Cardiac septum (tissue), 1 donor: ENCODE measurements around the gene APLP2. TPM values are rescaled to one million over a fixed set of nuclear protein-coding genes. Genes with fewer than 3 reads are reported as not detected.
"Not testable (repeated sequence)": the region's sequence is repeated elsewhere in the genome, so short reads cannot be mapped to it uniquely, and the experiment has no call there.

Source experiments
- DNase-seq: peaks from one replicate; pipeline ENCODE4 v3.0.0-alpha.2; 2020; ENCODE audit warnings: low spot score
- intact Hi-C: fragments of 100-400 bp; cut with DNase I; formaldehyde crosslinking; loops from one replicate; pipeline ENCODE4 v1.14.0; 2022
- total RNA-seq: library from RNA; stranded (reverse); fragmentation: NEBNext Ultra II Directional; extraction: Animal tissue kit (Norgen Biotek cat#: 25700); gene quantifications from one replicate; pipeline ENCODE4 v1.2.1, GENCODE V29; 2021
- donor health status: DM: no; HTN: no; CAD: no.

Gene APLP2
- total RNA-seq, 1 donor from 2014 or later: 318 TPM

DNA sequence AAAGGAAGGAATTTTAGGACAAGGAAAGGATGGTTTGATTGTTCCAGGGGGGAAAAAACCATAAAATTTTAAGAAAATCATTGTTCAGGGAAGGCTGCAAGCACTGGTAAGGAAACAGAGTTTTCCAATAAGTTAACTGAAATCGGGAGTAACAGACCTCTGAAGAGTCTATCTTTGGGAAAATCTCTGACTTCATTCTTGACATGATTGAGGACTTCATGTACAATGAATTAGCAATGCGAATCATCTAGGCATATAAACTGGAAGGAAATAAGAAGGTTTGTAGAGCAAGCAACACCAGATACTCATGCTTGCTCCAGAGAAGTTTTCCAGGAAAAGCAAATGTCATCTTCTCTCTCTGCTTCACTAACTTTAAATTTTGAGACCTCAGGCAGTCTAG lies 18.5 kb downstream of the APLP2 start:
- intact Hi-C loops: no loop called here
- no peak for DNase-seq

DNA sequence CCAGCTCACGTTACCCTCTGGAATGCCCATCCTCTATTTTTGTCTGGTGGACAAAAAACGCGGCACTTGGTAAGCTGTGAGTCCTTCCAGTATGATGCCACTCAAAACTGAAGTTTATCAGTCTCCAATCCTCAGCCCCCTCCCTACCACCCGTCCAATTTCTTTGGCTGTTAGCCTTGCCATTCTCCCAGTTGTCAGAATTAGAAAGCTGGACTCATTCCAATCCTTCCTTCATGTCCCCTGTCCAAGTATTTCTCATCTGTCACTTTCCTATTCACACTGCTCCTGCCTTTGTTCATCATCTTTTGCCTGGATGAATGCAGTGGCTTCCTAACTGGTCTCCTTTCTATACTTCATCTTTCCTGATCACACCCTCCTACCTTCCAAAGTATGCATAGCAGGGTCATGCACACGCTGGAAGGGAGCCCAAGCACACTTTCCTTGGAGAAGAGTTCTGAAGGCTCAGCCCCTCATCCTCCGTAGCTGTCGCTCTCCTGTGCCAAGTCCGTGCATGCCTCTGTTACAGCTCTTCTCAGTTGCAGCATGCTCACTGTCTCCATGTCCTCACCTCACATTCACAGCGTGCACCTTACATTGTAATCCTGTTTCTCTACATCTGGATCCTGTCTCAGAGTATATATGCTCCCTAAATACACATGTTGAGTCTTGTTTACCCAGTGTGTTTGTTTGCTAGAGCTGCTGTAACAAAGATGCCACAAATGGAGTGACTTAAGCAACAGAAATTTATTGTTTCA lies 19.4 kb downstream of the APLP2 start:
- intact Hi-C loops: no loop called here

DNA sequence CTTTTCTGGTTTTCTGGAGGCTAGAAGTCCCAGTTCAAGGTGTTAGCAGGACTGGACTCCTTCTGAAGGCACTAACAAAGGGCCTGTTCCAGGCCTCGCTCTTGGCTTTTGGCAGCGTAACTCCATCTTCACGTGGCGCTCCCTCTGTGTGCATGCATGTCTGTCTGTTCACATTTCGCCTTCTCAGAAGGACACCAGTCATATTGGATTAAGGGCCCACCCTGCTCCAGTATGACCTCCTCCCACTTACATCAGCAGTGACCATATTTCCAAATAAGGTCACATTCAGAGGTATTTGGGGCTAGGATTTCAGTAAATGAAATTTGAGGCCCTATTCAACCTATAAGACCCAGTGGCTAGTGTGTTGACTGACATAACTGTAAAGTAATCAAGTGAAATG lies 20.0 kb downstream of the APLP2 start:
- no peak for DNase-seq
- intact Hi-C loops: no loop called here

More for the DNA sequence above, 19.4 kb downstream of the APLP2 start:
- DNase-seq: no peak

DNA sequence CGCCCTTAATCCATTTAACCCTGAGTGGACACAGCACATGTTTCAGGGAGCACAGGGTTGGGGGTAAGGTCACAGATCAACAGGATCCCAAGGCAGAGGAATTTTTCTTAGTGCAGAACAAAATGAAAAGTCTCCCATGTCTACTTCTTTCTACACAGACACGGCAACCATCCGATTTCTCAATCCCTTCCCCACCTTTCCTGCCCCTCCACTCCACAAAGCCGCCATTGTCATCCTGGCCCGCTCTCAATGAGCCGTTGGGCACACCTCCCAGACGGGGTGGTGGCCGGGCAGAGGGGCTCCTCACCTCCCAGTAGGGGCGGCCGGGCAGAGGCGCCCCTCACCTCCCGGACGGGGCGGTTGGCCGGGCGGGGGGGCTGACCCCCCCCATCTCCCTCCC lies 20.8 kb downstream of the APLP2 start:
- intact Hi-C loops, DNase-seq: not testable (repeated sequence)

DNA sequence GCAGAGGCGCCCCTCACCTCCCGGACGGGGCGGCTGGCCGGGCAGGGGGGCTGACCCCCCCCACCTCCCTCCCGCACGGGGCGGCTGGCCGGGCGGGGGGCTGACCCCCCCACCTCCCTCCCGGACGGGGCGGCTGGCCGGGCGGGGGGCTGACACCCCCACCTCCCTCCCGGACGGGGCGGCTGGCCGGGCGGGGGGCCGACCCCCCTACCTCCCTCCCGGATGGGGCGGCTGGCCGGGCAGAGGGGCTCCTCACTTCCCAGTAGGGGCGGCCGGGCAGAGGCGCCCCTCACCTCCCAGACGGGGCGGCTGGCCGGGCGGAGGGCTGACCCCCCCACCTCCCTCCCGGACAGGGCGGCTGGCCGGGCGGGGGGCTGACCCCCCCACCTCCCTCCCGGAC lies 21.5 kb downstream of the APLP2 start:
- DNase-seq, intact Hi-C loops: not testable (repeated sequence)

DNA sequence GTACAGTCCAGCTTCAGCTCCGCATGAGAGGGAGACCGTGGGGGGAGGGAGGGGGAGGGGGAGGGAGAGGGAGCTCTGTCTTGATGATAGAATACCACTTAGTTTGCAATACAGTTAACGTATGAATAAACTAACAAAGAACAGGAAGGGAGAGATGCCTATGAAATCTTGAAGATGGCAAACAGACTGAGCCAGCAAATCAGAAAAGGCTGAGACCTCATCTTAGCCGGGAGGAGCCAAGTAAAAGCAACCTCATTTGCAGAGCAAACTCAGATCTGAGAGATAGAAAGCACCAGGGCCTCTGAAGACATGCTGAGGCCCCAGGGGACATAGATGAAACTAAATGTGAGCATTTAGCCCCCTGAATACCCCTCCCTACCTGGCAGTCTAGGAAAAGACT lies 23.0 kb downstream of the APLP2 start:
- intact Hi-C loops: no loop called here
- no peak for DNase-seq

DNA sequence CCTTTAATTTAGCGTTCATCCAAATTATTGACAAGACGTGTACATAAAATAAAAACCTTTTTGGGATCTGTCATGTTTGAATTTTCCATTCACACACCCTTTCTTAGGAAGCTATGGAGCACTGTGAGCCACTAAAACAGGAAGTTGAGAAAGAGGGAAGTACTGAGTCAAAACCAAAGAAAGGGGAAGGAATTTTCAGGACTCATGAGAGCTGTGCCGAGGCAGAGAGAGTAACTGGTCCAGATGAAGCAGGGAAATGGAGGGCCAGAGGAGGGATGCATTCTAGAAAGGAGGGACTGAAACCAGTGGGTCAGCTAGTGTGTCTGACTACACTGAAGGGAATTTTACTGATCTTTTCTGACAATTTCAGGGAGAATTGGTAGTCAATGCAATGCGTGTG lies 24.9 kb downstream of the APLP2 start:
- DNase-seq: no peak
- intact Hi-C loops: no loop called here

DNA sequence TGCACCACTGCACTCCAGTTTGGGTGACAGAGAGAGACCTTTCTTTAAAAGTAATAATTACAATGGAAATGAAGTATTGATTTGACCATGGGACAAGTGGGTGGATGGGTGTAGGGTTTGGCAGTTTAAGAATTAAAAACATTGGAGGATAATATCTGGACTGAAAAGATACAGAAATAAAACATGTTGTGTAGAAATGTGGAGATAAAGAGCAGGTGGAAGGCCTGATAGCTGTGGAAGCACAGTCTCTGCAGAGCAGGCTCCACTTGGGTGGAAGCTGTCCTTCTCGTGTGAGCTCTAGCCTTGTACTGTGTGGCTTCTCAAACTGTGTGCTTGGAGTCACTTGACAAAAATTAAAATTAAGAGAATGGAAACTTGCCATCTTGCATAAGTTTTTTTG lies 25.6 kb downstream of the APLP2 start:
- intact Hi-C loops: no loop called here
- DNase-seq: no peak

DNA sequence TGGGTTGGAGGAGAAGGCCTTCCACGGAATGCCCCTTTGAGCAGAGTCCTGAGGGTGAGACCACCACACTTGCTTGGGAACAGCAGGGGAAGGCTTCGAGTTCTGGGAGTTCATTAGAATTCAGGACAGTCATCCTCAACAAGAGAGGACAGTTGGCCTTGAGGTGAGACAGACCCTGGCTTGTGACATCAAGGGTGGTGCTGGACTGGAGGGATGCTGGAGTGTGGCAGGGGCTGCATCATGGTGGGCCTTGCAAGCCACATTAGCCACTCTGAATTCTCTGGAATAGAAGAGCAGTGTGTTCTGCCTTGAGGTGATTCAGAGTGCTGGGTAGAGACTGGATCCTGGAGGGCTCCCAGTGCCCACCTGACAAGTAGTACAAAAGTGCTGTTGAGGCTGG lies 26.3 kb downstream of the APLP2 start:
- intact Hi-C loops: no loop called here
- no peak for DNase-seq

DNA sequence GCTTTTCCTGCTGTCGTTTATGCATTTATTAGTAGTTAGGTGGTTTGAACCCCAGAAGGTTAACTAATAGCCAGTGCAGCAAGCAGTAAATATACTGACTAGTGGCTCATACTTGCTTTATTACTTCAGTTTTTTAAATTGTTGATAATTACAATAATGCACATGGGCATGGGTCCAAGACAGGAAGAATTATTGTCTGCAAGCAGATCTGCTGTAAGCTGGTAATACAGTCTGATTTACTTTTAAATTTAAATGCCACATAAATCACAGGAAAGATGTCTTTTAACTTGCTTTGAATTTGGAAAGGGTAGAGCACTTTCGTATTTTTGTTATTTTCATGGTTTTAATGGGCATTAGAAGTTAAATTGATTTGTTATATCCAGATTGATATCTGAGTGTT lies 27.1 kb downstream of the APLP2 start:
- intact Hi-C loops: no loop called here

DNA sequence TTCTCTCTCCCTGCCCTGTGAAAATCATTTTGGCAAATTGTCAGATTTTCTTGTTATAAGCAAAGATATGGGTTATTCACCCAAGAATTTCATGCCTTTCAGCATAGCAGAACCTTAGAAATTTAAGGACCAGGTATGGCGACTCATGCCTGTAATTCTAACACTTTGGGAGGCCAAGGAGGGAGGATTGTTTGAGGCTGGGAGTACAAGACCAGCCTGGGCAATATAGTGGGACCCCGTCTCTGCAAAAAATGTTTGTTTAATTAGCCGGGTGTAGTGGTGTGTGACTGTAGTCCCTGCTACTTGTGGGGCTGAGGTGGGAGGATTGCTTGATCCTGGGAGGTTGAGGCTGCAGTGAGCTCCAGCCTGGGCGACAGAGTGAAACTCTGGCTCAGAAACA lies 27.6 kb downstream of the APLP2 start:
- intact Hi-C loops: no loop called here
- DNase-seq: no peak

More for the DNA sequence above, 27.1 kb downstream of the APLP2 start:
- no peak for DNase-seq

DNA sequence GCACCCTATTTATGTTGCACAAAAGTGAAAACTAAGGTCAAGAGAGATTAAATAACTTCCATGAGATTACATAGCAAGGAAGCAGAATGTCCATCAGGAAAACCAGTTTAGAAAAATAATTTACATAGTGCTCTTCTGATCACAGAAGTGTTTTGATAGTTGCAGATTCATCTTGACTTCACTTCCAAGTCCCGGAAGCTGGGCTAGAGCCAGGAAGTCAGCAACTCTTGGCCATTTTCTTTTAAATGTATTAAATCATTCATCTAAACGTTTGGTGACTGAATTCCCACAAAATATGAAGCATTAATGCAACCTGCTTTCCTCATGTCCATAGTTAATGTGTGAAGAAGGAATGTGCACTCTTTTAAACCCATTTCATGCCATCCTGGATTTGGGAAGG lies 29.7 kb downstream of the APLP2 start:
- DNase-seq: no peak
- intact Hi-C loops: no loop called here

DNA sequence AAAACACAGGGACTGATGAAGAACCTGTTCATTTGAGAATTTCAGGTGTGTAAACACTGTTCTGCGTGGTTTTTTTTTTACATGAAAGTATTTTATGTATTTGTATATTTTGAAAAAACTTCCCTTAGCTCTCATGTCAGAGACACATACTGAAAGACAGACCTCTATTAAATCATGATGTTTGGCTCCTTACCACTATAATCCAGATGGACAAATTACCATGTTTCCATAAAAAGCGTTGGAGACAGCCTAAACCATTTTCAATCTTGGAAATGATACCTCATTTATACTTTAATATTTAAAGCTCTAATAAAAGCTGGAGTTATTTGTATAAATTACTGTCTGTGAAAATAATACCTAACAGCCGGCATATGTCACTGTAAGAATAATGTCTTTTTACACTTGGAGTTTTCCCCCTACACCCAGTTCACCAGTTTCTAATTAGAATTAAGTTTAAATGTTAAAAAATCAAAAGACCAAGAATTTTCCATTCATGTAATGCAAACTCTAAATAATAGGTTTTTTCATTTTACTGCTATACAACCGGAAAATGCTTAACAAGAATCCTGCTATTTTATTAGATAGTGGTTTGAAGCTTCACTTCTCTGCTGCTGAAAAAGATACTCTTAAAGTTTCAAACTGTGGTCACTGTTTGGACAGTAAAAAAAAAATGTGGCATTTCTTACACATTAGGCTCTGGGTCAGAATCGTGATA lies 30.8 kb downstream of the APLP2 start:
- intact Hi-C loops: no loop called here
- DNase-seq: no peak

DNA sequence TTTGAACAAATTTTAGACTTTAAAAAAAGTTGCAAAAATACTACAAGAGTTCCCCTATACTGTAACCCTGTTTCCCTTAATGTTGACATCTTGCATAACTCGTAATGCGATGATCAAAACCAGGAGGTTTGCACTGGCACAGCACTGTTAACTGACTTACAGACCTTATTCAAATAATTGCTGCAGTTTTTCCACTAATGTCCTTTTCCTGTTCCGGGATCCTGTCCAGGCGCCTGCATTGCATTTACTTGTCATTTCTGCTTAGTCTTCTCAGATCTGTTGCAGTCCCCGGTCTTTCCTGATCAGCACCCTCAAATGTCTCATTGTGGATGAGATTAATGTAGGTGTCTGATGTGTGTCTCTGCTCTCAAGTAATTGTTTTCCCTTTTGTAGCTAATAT lies 32.0 kb downstream of the APLP2 start:
- intact Hi-C loops: no loop called here
- no peak for DNase-seq

DNA sequence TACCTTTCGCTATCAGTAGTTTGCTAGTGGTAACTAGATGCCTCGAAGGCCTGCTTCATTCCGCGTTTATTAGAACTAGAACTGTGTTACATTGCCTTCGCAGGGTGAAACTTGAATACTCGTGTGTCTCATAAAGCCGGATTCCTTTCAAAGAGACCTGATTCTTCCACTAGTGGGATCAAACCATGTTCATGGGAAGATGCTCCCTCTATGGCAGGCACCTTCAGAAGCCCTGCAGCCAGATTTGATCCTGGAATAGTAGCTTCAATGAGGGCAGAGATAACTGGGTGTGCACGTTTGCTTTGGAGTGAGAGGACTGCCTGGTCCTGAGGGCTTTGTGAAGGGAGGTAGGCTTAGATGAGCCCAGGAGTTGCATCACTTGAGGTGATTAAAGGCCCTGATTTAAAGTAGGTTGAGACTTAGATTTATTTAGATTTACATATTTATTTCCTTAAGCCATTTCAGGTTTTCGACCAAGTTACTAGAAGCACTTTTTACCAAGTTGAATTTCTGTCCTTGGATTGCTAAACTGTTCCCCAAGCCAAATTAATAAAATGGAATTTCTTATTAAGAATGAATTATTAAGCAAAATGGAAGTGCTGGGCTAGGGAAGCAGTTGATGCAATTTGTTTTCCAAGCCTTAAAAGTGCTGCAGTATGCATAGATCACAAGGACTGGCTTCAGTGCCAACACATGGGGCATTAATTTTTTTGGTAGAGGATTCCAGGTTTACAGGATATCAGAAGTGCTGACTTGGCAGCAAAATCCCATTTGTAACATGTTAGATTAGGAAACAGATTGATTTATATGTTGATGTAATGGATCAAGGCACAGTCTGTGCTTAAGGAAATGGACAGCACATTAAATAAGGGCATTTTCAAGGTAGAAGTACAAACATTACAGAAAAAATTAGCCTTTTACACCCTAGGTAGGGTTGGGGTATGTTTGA lies 32.9 kb downstream of the APLP2 start:
- DNase-seq: no peak
- intact Hi-C loops: no loop called here

DNA sequence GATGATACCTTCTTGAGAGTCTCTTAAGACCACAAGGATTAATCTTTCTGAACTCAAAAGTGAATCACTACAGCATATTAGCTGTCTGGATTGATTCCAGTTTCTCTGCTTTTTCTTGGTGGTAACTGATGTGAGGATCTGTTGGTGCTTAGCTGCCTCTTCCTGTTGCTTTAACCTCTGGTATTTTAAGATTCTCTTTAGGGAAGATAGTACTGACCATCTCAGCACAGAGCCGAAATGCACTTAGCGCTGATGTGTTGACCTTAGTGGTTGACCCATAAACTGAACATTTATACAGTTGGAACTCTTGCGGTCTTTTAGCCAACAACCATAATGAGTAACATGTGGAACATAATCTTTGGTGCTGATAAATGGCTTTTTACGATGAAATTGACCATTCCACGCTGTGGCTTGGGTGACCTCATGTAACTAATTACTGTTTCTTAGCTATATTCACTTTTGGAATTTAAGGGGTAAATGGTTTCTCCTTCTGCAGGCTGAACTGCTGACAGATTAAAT lies 33.7 kb downstream of the APLP2 start:
- intact Hi-C loops: no loop called here

DNA sequence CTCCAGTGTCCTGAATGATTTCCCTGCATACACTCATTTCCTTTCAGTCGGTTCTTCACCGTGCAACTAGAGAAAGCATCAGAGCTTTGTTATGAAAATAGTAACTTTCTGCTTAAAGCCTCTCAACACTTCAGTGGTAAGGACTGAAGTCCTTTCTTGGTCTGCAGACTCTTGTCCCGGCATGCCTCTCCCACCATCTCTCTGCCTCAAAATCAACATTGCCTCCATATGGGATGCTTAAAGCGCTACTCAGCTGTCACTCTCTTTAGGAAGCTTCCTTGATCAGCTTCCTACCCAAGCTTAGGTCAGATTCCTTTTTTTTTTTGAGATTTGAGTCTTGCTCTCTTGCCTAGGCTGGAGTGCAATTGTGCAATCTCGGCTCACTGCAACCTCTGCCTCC lies 36.7 kb downstream of the APLP2 start:
- no peak for DNase-seq
- intact Hi-C loops: no loop called here

More for the DNA sequence above, 33.7 kb downstream of the APLP2 start:
- no peak for DNase-seq

DNA sequence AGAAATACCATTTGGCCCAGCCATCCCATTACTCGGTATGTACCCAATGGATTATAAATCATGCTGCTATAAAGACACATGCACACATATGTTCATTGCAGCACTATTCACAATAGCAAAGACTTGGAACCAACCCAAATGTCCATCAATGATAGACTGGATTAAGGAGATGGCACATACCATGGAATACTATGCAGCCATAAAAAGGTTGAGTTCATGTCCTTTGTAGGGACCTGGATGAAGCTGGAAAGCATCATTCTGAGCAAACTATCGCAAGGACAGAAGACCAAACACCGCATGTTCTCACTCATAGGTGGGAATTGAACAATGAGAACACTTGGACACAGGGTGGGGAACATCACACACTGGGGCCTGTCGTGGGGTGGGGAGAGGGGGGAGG lies 39.0 kb downstream of the APLP2 start:
- intact Hi-C loops, DNase-seq: not testable (repeated sequence)

DNA sequence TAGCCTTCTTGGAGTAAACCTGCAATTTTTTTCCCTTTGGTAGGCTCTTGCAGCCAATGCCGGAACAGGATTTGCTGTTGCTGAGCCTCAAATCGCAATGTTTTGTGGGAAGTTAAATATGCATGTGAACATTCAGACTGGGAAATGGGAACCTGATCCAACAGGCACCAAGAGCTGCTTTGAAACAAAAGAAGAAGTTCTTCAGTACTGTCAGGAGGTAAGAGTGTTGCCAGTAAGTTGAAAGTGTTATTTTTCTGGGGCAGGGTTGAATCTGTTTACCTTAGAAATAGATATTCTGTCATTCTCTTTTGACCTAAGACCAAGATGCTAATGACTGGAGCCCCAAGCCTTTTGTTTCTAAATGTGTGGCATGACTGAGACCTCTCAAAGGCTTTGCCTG lies 39.7 kb downstream of the APLP2 start:
- DNase-seq: no peak
- intact Hi-C loops: no loop called here
